Ishikawa (cell line): ENCODE results near the gene DSCAML1.

Experiments used
- CREB1 ChIP-seq: IDR thresholded peaks from 2 replicates; pipeline ENCODE4 v1.6.1; 2012; ENCODE audit warnings: low read depth
- TAF1 ChIP-seq: IDR thresholded peaks from 2 replicates; pipeline ENCODE4 v1.6.1; 2012; ENCODE audit warnings: low read depth, mild to moderate bottlenecking
- TCF12 ChIP-seq: IDR thresholded peaks from 2 replicates; pipeline ENCODE4 v1.6.1; 2012; ENCODE audit warnings: low read depth

GRCh38 chr11:117678658-117679406 lies 118.2 kb downstream of the DSCAML1 start:
- TF ChIP-seq TAF1 (no peak), CREB1 (no peak), TCF12 (no peak)
